PC-3 (cell line): Measurements from ENCODE around the gene SERPINA4.

Experiments
- CTCF ChIP-seq: fragments of 300-600 bp; sonication (generic); conservative IDR thresholded peaks from 2 replicates; pipeline ENCODE4 v1.5.1; 2017; ENCODE audit warnings: antibody characterized with exemption, low read depth, mild to moderate bottlenecking, low read length
- EZH2 ChIP-seq: fragments of 300-600 bp; sonication (generic); IDR thresholded peaks from one replicate; pipeline ENCODE4 v1.6.1; 2017; ENCODE audit warnings: antibody characterized with exemption, mild to moderate bottlenecking, low read length; ENCODE audit not compliant: unreplicated experiment
- EZH2phosphoT487 ChIP-seq: fragments of 300-600 bp; sonication (generic); IDR thresholded peaks from 2 replicates; pipeline ENCODE4 v1.6.1; 2018; ENCODE audit warnings: mild to moderate bottlenecking, antibody characterized with exemption, low read length, borderline replicate concordance

DNA sequence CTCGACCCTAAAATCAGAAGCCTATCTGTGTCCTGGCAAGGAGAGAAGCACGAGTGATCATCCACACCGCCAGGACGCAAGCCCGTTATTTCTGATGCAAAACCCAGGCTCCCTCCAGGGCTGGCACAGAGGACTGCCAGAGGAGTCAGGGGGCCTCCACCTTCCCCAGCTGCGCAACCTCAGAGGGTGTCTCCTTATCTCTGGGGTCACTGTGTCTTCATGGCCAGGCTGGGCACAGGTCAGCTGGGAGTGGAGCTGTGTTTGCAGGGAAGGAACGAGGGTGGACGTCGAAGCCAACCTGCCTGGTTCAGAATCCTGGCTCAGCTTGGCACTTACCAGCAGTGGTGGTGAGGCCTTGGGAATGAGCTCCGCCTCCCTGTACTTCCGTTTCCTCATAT, 38.9 kb downstream of the SERPINA4 start:
- TF ChIP-seq CTCF (no peak), EZH2phosphoT487 (no peak), EZH2 (no peak)
